B cell (primary cell): ENCODE results near the gene LCN10. TPM values are rescaled to one million over a fixed set of nuclear protein-coding genes. Genes with fewer than 3 reads are reported as not detected.

Experiments used
- ATAC-seq: fragments of 200-7000 bp; cut with Tn5 transposase; one replicate; pipeline ENCODE4 v1.10.0; 2021; ENCODE audit warnings: low read depth, mild to moderate bottlenecking, moderate number of reproducible peaks, moderate library complexity
- CTCF ChIA-PET: fragments of 350-600 bp; sonication (Branson Sonifier 250); formaldehyde crosslinking; loops from one replicate; lab custom pipeline; 2021; ENCODE audit warnings: antibody characterized with exemption, inconsistent platforms; lab: Charles Lee
- POLR2A ChIA-PET: fragments of 350-600 bp; sonication (Branson Sonifier 250); formaldehyde crosslinking; loops from one replicate; lab custom pipeline; 2021; ENCODE audit warnings: antibody characterized with exemption; lab: Charles Lee
- DNase-seq: peaks from one replicate; pipeline ENCODE4 v3.0.0; 2013
- H2AFZ ChIP-seq: 2 replicates; pipeline ENCODE4 v1.6.1; 2012; ENCODE audit warnings: mild to moderate bottlenecking, low read depth, low read length; ENCODE audit not compliant: insufficient read depth, poor library complexity, severe bottlenecking
- H3K27ac ChIP-seq, 2 donors: 1 replicate in 1 of 2; 2 replicates in 1 of 2; pipeline ENCODE4 v1.5.1; 2012 to 2013; ENCODE audit warnings: low read length in 2 of 2, mild to moderate bottlenecking in 2 of 2, moderate library complexity in 1 of 2
- H3K27me3 ChIP-seq, 4 experiments: fragments of 200-600 bp in 1 of 4; sonication (generic) in 1 of 4; replicated peaks in 1 of 4; 1 replicate in 2 of 4; 2 replicates in 2 of 4; pipeline versions ENCODE4 v1.6.1 to v1.7.0; 2013 to 2016; ENCODE audit warnings: low read length in 3 of 4, mild to moderate bottlenecking in 2 of 4, mixed read lengths in 1 of 4, moderate library complexity in 1 of 4; ENCODE audit not compliant: insufficient read depth in 4 of 4, control insufficient read depth in 3 of 4; ENCODE audit errors: control extremely low read depth in 1 of 4
- H3K36me3 ChIP-seq, 2 experiments: replicated peaks in 1 of 2; 1 replicate in 1 of 2; 2 replicates in 1 of 2; pipeline versions ENCODE4 v1.6.1 to v1.7.1; 2013; ENCODE audit warnings: low read length in 1 of 2; ENCODE audit not compliant: insufficient read depth in 2 of 2, control insufficient read depth in 1 of 2; ENCODE audit errors: control extremely low read depth in 1 of 2, extremely low read depth in 1 of 2
- H3K4me1 ChIP-seq, 2 donors: fragments of 200-600 bp in 1 of 2; sonication (generic) in 1 of 2; 1 replicate in 1 of 2; 2 replicates in 1 of 2; pipeline versions ENCODE4 v1.5.1 to v1.6.1; 2013 to 2017; ENCODE audit warnings: low read length in 2 of 2; ENCODE audit not compliant: control insufficient read depth in 2 of 2, insufficient read depth in 2 of 2
- H3K4me2 ChIP-seq: replicated peaks from 2 replicates; pipeline ENCODE3; 2012; ENCODE audit warnings: mild to moderate bottlenecking, low read depth, low read length; ENCODE audit not compliant: poor library complexity, severe bottlenecking
- H3K4me3 ChIP-seq, 5 experiments: fragments of 200-600 bp in 1 of 5; sonication (generic) in 1 of 5; 1 replicate in 3 of 5; 2 replicates in 2 of 5; pipeline versions ENCODE4 v1.5.1 to v1.7.0; 2011 to 2016; ENCODE audit warnings: low read length in 4 of 5, mild to moderate bottlenecking in 4 of 5, low read depth in 2 of 5, control low read depth in 1 of 5, moderate library complexity in 1 of 5; ENCODE audit not compliant: insufficient read depth in 1 of 5; ENCODE audit errors: control extremely low read depth in 1 of 5, extremely low read depth in 1 of 5
- H3K79me2 ChIP-seq: fragments of 200-600 bp; sonication (generic); one replicate; pipeline ENCODE4 v1.6.0; 2016; ENCODE audit warnings: low read length; ENCODE audit not compliant: control insufficient read depth, insufficient read depth
- H3K9ac ChIP-seq: fragments of 200-600 bp; sonication (generic); 2 replicates; pipeline ENCODE4 v1.6.1; 2017; ENCODE audit warnings: mild to moderate bottlenecking, low read length, moderate library complexity
- H3K9me3 ChIP-seq, 3 donors: one replicate each; pipeline versions ENCODE4 v1.6.1 to v1.7.1; 2013; ENCODE audit warnings: low read length in 2 of 3; ENCODE audit not compliant: control insufficient read depth in 2 of 3, insufficient read depth in 1 of 3; ENCODE audit errors: control extremely low read depth in 1 of 3
- H4K20me1 ChIP-seq: 2 replicates; pipeline ENCODE4 v1.6.0; 2012; ENCODE audit warnings: mild to moderate bottlenecking, low read length; ENCODE audit not compliant: insufficient read depth, control insufficient read depth, poor library complexity, severe bottlenecking
- H3K27ac Mint-ChIP-seq: one replicate; pipeline ENCODE4 v1.8.0; 2021; ENCODE audit warnings: mixed read lengths
- H3K27me3 Mint-ChIP-seq: one replicate; pipeline ENCODE4 v1.8.0; 2021; ENCODE audit warnings: mixed read lengths
- H3K4me1 Mint-ChIP-seq: one replicate; pipeline ENCODE4 v1.8.0; 2021; ENCODE audit warnings: mixed read lengths
- H3K4me3 Mint-ChIP-seq: one replicate; pipeline ENCODE4 v1.8.0; 2021; ENCODE audit warnings: mixed read lengths
- H3K9me3 Mint-ChIP-seq: one replicate; pipeline ENCODE4 v1.8.0; 2022; ENCODE audit warnings: mixed read lengths; ENCODE audit not compliant: insufficient read depth
- CTCF ChIP-seq: fragments of 200-600 bp; IDR thresholded peaks from one replicate; pipeline ENCODE4 v1.8.0; 2022; ENCODE audit warnings: antibody characterized with exemption, mild to moderate bottlenecking
- EZH2 ChIP-seq: IDR thresholded peaks from 2 replicates; pipeline ENCODE4 v1.6.1; 2012; ENCODE audit warnings: borderline replicate concordance, low read depth, mild to moderate bottlenecking, moderate library complexity, low read length; ENCODE audit not compliant: insufficient read depth, poor library complexity, severe bottlenecking
- WGBS: methylation state at CpG from one replicate; pipeline ENCODE4 v1.1.5; 2013; ENCODE audit warnings: missing lambda C conversion rate; ENCODE audit not compliant: insufficient coverage; 5-methylcytosine and 5-hydroxymethylcytosine counted together
- intact Hi-C: fragments of 100-400 bp; cut with micrococcal nuclease; formaldehyde crosslinking; loops from one replicate; pipeline ENCODE4 v1.10.0; 2022
- polyA plus RNA-seq: library from polyadenylated mRNA; depleted of rRNA; stranded (reverse); fragments of >200 nt; gene quantifications from 2 replicates; pipeline ENCODE4 v1.2.3, GENCODE V29; 2012
- total RNA-seq, 2 donors: library from RNA; stranded (reverse); fragments of 120-200 nt in 1 of 2; gene quantifications; 1 replicate in 1 of 2; 2 replicates in 1 of 2; pipeline versions ENCODE4 v1.2.3 to v1.2.4, GENCODE V29; 2013 to 2022

LCN10 gene
- total and polyA plus RNA-seq, 2 donors (not counting 1 experiment from before 2014, with no cell fraction given): 76.3 to 93.0 TPM

DNA sequence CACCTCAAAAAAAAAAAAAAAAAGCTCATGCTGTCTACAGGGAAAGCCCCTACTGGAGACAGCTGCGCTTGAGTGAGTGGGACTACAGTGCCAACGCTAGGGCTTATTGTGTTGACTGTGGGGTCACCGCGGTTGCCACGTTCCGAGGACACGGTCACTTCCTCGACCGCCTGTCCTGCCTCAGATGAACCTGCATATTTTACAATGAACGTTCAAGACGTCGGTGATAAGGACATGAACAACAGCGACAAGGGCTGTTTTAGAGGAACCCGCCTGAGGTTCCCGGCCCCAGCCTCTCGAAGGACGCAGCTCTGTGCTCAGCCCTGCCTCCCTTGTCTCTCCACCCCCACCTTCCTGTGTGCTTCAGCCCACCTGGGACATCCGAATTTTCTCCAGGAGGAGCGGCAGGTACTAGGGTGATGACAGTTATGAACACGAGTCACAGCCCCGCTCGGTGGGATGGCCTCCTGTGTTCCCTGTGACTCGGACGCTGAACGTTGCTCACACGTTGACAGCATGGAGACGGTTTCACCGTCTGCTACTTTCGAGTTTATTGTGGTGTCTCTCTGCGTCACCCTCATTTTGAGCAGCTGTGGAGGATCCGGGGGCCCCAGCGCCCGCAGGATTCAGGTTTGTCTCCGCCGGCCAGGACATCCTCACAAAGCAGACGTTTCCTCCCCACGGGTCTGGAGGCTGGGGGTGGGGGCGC lies 41.6 kb downstream of the LCN10 start:
- ChIA-PET POLR2A (interaction anchor here (0.6 to 2.1 kb wide), 10 partner anchors 13 to 300 kb away, joined by 3 to 20 read pairs (median 6); partner anchors contain the start of gene LCN8), CTCF (interaction anchor here (0.6 to 1.2 kb wide), 6 partner anchors 26 to 63 kb away, joined by 3 to 7 read pairs (median 4); partner anchors contain the start of gene LCN15)
- H3K9me3 Mint-ChIP-seq: no peaks in the 10 kb centered on the region
- ATAC-seq (peak; percentile 81), DNase-seq (peak; percentile 87)
- Histone ChIP-seq H3K4me2 (peak overlapping the region; percentile 91), H3K4me3 (peak overlapping the region in 4 of 5 experiments; percentile 9 to 52 (median 27)), H2AFZ (peak overlapping the region; percentile 56), H3K9ac (peak overlapping the region; percentile 65), H4K20me1 (no peaks in the 10 kb centered on the region), H3K36me3 (no peaks in the 10 kb centered on the region), H3K79me2 (no peaks in the 10 kb centered on the region), H3K4me1 (peaks cover 31 to 48% of the 10 kb centered on the region in 2 donors), H3K27ac (peak overlapping the region; percentile 3 to 79), H3K27me3 (peaks cover 0 to 21% (median 3%) of the 10 kb centered on the region in 4 experiments), H3K9me3 (peaks cover 0 to 4% (median 0%) of the 10 kb centered on the region in 3 donors)
- H3K4me3 Mint-ChIP-seq: peak overlapping the region; percentile 87
- intact Hi-C loops: loop anchor here (2.0 kb wide), 1 partner anchor 58 kb away; the partner anchor contains the start of gene LCN8
- H3K4me1 Mint-ChIP-seq: peaks cover 37% of the 10 kb centered on the region
- peak overlapping the region; percentile 90 for H3K27ac Mint-ChIP-seq
- WGBS: under 1% methylated on average over 37 of the region's 38 CpGs
- peaks cover 14% of the 10 kb centered on the region for H3K27me3 Mint-ChIP-seq
- TF ChIP-seq EZH2 (no peak), CTCF (no peak)
